ENCODE data around the gene E2F4.

DNA sequence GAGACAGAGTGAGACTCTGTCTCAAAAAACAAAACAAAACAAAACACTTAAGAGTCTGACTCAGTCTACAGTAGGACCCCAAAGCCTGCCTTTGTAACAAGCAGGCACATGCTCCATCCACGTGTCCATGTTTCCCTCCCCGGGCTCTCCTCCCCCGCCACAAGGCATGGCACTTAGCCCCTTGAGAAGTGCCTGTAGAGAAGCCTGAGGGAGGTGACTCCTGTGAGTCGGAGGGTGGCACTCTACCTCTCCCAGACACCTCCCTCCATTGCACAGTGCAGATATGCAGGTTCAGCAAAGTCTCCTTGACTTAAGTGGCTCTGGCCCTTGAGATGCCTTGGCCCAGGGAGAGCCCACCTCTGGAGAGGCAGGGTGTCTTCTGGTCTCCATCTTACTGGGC, 48.6 kb downstream of the E2F4 start:
- TF ChIP-seq, protein P1, sequence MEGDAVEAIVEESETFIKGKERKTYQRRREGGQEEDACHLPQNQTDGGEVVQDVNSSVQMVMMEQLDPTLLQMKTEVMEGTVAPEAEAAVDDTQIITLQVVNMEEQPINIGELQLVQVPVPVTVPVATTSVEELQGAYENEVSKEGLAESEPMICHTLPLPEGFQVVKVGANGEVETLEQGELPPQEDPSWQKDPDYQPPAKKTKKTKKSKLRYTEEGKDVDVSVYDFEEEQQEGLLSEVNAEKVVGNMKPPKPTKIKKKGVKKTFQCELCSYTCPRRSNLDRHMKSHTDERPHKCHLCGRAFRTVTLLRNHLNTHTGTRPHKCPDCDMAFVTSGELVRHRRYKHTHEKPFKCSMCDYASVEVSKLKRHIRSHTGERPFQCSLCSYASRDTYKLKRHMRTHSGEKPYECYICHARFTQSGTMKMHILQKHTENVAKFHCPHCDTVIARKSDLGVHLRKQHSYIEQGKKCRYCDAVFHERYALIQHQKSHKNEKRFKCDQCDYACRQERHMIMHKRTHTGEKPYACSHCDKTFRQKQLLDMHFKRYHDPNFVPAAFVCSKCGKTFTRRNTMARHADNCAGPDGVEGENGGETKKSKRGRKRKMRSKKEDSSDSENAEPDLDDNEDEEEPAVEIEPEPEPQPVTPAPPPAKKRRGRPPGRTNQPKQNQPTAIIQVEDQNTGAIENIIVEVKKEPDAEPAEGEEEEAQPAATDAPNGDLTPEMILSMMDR (IDR thresholded peaks at IDR 0.05; ENCODE audit: low read length), result no peak
- no peak for TF ChIP-seq EZH2phosphoT487 (IDR thresholded peaks at IDR 0.05; ENCODE audit: low read length)

All from MM.1S (cell line).